Activated gamma-delta T cell (primary cell): ENCODE measurements around the gene ANKRD33B.
"Not testable (repeated sequence)": the region's sequence is repeated elsewhere in the genome, so short reads cannot be mapped to it uniquely, and the experiment has no call there.

Experiments
- DNase-seq: peaks from one replicate; lab custom pipeline; 2025; lab: John Stamatoyannopoulos, UW

Gene ANKRD33B

DNA sequence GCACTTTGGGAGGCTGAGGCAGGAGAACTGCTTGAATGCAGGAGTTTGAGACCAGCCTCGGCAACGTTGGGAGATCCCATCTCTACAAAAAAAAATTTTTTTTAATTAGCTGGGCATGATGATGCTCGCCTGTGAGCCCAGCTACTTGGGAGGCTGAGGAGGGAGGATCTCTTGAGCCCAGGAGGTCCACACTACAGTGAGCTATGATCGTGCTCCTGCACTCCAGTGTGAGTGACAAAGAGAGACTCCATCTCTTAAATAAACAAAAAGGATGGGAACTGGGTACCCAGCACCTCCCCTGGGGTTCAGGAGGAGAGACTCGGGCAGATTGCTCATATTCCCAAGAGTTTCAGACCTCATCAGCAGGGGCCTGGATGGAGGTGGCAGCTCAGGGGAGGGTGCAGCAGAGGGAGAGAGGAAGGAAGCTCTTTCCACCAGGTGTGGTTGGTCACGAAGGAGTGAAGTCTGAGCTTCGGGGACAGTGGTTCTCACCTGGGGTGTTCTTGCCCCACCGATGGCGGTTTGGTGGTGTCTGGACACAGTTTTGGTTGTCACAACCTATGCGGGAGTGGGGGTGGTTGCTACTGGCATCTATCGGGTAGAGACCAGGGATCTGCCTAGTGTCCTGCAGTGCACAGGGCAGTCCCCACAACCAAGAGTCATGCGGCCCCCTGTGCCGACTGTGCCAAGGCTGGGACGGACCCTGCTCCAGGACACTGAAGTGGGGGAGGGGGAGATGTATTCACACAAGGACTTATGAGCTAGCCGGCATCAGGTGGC, 72.7 kb downstream of the ANKRD33B start:
- DNase-seq = no peak

DNA sequence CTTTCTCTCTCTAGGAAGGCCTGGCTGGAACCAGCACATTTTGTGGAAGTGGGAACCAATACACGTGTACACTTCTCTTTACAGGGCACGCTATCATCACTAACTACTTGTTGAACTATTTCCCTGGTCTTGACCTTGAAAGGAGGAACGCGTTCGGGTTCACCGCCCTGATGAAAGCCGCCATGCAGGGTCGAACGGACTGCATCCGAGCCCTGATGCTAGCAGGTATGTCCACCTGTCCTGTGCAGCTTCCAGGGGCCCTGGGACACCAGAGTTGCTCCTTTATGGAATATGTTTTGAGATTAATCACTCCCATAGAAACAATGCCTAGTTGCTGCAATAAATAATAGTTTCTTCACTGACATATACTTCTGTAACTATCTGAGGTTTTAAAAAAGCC, 74.1 kb downstream of the ANKRD33B start:
- DNase-seq = no peak

DNA sequence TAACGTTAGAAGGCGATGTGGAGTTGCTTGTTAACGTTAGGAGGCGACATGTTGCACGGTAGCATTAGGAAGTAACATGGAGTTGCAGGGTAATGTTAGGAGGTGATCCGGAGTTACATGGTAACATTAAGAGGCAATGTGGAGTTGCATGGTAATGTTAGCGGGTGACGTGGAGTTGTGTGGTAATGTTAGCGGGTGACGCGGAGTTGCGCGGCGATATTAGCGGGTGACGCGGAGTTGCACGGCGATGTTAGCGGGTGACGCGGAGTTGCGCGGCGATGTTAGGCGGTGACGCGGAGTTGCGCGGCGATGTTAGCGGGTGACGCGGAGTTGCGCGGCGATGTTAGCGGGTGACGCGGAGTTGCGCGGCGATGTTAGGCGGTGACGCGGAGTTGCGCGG, 74.9 kb downstream of the ANKRD33B start:
- not testable (repeated sequence) for DNase-seq

DNA sequence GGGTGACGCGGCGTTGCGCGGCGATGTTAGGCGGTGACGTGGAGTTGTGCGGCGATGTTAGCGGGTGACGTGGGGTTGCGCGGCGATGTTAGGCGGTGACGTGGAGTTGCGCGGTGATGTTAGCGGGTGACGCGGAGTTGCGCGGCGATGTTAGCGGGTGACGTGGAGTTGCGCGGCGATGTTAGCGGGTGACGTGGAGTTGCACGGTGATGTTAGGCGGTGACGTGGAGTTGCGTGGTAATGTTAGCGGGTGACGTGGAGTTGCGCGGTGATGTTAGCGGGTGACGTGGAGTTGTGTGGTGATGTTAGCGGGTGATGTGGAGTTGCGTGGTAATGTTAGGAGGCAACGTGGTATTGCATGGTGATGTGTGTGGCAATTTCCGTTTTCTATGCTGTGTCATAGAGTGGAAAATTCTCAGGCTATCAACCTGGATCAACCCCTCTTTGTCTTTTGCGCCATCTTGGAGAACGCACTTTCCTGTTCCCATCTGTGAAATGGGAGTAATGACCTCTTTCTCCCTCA, 76.0 kb downstream of the ANKRD33B start:
- DNase-seq = no peak

DNA sequence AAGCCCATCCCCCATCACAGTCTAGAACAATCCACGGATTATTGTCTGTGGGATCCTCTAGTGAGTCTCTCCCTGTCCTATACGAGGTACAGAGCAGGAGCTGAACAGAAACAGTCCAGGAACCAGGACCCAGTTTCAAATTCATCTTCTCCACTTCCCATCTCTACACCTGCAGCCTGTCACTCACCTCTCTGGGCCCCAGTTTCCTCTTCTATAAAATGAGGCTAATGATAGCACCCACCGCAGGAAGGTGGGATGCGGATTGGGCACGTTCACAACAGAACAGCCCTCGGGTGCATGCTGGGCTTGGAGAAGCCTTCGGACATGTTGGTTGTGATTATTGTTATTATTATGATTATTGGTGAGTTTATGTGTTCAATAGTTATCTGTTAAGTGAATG, 78.5 kb downstream of the ANKRD33B start:
- no peak for DNase-seq

DNA sequence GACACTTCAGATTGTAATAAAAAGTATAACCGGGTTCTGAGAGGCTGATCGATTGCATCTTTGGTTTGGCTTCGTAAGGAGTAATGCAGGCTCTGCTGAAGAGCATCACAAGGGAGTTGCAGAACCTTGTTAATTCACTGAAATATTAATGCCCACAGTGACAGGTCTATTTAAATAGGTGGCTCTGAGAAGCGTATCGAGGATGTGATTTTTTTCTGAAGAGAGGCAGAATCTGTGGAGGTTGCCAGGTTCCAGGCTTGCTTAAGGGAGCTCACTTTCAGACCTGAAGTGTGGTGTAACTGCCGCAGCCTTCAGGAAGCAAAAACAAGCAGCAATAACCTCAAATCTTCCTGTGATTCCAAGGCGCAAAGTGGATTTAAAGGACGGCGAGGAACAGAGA, 80.3 kb downstream of the ANKRD33B start:
- no peak for DNase-seq

DNA sequence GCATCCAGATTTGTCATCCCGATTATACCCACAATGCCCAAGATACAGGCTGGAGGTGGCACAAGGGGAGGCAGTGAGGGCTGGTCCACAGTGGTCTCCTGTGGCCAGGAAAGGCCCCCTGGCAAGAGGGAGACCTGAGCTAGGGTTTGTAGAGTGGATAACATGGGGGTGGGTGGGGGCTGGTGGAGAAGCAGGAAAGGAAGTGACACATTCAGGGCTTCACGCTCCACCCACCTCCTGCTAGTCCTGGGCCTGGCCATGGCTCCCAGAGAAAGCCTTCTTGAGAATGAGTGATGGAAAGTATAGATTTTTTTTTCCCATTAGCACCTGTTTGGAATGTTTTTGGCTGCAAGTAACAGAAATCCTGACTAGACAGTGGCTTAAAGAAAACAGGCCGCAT, 81.3 kb downstream of the ANKRD33B start:
- no peak for DNase-seq

DNA sequence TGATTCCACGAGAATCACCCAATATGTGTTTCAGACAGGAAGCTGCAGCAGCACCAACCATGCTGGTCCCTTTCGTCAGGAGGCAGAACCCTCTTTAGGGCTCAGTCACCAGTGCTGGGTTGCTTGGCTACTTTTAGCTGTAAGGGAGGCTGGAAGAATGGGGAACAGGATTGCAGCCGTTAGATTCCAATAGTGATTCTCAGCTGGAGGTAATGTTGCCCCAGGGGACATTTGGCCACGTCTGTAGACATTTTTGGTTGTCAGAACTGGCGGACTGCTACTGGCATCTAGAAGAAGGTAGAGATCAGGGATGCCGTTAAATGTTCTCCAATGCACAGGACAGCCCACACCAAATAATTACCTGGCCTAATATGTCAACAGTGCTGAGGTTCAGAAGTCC, 81.8 kb downstream of the ANKRD33B start:
- DNase-seq = no peak

DNA sequence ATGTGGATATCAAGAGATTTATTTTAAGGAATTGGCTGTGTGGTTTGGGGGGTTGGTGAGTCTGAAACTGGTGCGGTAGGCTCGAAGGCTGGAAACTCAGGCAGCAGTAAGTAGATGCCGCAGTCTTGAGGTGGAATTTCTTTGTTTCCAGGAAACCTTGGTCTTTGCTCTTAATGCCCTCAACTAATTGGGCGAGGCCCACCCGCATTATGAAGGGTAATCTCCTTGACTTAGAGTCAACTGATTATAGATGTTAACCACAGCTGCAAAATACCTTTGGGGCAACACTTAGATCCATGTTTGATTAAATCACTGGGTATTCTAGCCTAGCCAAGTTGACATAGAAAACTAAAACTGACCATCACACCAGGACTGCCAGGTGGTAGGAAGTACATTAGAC, 83.8 kb downstream of the ANKRD33B start:
- DNase-seq = no peak

DNA sequence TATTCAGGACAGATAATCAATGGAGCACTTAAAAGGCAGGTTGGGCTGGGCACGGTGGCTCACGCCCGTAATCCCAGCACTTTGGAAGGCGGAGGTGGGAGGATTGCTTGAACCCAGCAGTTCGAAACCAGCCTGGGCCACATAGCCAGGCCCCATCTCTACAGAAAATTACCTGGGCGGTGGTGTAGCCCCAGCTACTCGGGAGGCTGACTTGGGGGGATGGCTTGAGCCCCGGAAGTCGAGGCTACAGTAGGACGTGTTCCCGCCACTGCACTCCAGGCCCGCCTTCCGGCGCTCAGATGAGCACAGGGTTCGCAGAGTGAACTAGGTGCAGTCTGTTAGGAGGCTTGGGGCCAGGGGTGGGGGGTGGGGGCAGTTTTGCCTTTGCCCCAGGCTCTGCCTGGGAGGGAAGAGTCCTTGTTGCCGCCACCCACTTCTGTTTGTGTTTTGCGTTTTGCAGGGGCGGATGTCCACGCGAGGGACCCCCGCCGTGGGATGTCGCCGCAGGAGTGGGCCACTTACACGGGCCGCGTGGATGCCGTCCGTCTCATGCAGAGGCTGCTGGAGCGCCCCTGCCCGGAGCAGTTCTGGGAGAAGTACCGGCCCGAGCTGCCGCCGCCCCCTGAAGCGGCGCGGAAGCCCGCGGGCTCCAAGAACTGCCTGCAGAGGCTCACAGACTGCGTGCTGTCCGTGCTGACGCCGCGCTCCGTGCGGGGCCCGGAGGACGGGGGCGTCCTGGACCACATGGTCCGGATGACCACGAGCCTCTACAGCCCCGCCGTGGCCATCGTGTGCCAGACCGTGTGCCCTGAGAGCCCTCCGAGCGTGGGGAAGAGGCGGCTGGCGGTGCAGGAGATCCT, 85.2 kb downstream of the ANKRD33B start:
- no peak for DNase-seq

DNA sequence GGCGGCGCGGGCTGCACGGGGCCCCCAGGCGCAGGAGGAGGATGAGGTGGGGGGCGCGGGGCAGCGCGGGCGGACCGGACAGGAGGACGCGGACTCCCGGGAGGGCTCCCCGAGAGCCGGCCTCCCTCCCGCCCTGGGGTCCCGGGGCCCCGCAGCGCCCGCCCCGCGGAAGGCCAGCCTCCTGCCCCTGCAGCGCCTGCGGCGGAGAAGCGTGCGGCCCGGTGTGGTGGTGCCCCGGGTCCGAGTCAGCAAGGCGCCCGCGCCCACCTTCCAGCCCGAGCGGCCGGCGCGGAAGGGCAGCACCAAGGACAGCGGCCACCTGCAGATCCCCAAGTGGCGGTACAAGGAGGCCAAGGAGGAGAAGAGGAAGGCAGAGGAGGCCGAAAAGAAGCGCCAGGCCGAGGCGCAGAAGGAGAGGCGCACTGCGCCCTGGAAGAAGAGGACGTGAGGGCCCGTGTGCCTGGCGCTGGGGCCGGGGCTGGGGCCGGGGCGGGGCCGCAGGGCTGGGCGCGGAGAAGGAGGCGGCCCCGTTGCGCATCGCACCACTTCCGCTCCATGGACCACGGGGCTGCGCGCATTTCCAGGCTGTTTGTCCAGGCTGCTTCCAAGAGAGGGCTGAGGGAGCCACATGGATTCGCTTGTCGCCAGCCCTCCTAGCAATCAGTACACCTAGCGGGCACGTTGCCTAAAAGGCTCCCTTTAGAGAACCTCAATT, 86.0 kb downstream of the ANKRD33B start:
- no peak for DNase-seq

DNA sequence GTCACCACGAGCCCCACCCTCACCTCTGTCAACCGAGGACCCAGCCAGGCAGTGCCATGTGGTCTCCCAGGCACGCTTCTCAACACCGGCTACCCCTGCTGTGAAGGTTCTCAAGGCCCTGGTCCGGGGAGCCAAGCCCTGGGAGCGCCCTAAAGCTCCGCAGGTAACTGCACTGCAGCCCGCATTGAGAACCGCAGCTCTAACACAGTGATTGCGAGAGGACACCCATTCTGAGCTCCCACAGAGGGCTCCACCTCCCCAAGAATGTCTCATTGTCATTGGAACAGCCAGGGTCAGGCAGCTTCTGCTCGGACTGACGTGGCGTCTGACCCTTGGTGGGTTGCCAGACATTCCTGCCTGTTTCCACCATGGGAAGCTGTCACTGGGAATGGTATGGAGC, 88.3 kb downstream of the ANKRD33B start:
- DNase-seq = no peak

DNA sequence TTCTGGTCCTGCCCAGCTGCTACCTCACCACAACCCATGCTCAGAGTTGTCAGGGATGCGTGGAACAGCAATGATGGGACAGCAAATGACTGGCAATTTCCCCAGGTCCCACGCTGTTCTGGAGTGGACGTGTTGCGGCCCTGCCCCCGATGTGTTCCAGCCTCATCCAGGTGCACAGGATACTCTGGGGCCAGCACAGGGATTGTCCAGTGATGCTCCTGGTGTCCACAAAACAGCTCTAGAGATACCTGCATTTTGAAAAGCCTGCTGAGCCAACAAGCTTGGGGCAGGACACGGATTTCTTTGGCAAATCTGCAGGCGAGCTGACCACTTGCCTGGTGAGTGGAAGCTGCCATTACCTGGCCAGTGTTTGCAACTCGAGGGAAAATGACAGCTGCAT, 88.7 kb downstream of the ANKRD33B start:
- DNase-seq = no peak

DNA sequence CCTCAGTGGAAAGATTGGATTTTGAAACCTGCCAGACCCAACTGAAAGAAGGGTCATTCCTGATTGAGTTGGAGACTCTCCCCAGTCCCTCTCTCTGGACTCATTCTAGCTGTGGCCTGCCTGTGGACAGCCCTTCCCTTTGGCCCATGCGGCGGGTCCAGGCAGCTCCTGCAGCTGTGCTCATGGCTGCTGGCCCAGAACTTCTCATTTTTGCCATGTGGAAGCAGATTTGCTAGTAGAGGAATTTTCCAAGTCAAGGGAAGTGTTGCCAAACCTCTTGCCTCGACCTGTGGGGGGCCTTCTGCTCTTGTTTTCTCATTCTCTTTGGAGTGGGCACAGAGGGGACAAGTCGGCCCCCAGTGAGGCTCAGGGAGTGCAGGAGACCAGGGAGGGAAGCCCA, 89.2 kb downstream of the ANKRD33B start:
- DNase-seq = no peak

DNA sequence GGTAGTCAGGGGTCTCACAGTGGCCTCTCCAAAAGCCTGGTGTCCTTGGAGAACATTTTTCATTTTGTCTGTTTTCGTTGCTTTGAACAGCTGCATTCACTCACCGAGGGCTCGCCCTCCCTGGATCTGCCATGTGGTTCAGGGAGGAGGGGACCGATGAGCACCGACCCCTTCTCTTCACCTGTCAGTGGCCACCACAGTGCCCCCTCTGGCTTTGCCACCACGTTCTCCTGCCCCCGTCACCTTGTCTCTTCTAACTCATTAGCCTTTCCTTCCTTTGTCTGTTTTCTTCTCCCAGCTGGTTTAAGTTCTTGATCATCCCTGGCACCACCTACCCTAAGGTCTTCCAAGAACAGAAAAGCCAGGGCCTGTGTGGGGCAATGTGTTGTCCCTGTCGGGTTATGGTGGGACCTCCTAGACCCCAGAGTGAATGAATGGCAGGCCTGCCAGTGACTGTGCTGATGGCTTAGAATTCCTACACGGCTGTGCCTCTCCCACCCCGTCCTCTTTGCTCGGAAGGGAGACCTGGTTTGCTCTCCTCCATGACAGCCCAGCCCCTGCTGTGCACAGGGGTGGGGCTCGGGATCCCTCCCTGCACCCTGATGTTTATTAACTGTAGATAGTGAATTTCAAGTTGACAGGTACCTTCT, 90.0 kb downstream of the ANKRD33B start:
- no peak for DNase-seq

DNA sequence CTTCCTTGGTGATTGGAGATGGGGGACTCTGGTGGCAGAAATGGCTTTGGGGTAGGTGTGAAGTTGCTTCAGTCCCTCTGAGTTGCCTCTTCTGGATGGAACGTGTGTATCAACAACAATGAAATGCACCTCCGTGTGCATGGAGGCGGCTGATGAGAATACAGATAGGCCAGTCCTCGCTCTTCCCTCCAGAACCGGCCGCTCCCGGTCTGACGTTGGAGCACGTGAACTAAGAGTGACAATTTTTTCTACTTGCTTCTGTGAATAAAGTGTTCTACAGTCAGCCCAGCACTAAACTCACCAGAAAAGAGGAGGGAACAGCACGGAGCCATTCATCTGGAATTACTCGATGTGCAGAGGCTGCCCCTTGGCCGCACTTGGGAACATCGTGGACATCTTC, 90.7 kb downstream of the ANKRD33B start:
- DNase-seq = no peak

DNA sequence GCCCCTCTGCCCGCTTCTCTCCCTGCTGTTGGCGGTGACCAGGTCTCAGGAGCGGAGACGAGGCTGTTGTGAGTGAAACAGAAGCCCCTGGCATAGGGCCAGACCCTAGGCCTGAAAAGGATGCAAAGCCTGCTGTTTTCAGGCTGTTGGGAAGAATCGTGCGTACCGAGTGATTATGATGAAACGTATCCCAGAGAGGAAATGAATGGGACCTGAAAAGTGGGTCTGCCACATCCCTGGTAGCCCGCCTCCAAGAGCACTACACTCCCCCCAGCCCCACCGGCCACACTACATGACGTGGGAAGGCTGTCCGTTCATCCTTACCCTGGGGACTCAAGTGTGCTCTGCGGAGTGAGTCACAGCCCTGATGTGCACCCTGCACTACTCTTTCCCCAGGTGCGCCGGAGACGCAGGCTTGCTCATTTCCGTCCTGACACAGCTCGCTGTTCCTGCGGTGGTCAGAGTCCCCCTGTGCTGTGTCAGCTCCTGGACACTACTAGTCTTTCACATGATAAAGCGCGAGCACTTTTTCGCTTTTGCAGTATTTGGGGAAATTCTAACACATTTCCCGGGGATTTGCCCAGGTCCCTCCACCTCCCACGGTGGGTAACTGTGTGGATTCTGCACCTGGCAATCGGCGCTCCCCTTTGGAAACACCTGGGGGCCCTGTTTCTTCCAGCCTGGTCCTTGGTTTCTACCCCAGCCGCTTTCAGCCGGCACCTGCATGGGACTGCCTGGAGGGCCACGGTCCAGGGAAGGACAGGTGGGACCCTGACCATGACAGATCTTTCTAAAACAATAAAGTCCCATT, 91.5 kb downstream of the ANKRD33B start:
- DNase-seq = no peak

DNA sequence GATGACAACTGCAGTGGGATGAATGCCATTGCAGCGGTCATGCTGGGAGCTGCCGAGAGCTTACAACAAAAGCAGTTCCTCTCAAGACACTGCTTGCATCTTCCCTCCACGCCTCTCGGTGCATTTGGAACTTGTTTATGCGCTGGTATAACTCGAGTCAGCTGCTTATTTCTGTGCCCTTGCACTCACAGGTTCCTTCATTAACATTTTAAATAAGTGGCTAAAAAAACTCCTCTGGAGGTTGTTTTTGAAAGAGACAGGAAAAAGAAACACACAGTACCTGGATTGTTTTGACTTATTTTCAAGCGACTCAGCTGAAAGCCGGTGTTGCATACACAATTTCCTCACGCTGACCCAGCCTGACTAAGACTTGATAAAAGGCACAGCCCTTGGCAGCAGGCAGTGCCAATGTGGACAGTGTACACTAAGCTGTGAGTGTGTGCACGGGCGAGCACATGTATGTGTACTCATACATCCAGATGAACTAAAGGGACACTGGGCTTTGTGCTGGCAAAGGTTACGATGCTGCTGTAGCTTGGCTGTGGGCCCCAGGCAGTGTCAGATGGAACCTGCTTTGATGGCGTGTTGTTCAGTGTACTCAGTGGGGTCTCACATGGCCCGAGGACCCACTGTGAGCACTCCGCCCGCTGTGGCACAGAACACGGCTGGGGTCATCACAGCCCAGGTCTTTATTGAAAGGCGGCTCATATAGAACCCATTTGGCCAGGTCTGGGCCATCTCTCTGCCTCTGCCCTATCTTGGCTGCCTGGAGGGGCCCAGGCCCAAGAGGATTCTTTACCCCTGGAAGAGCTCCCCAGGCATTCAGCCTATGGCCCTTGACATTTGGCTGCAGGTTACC, 92.3 kb downstream of the ANKRD33B start:
- no peak for DNase-seq

DNA sequence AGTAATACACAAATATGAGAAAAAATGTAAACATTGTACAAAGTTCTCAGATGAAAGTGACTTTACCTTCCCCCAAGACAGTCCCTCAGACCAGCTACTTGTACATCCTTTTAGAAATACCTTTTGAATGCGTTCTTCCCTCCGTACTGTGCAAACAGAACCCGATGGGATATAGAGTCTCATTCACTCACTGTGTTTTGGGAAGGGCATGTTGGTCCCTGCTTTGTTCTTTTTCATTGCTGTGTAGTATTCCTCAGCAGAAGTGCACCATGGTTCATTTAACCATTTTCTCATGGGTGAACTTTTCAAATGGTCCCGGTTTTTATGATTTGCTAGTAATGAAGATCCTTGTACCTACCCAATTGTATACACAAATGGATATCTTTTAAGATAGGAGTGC, 94.4 kb downstream of the ANKRD33B start:
- DNase-seq = no peak

DNA sequence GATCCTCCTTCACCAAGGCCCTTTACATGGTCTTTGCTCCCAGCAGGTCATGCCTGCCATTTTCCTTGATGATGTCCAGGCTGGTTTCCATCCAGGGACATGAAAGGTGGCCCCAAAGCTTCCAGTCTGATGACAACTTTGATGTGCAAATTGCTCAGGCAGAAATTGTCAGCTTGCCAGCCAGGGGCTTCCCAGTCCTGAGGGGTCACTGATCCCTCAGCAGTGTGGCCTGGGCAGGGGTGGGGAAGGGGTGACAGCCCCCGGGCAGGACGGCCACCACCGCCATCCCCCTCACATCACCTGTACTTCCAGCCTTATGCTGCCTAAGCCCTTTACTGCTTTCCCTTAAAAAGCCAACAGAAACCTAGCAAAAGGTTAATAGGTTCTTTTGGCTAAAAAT, 96.3 kb downstream of the ANKRD33B start:
- DNase-seq = no peak
